IMR-90 (cell line): Measurements from ENCODE around the gene CAPNS2. TPM values are rescaled to one million over a fixed set of nuclear protein-coding genes. Genes with fewer than 3 reads are reported as not detected.

Source experiments
- ATAC-seq: fragments of 200-7000 bp; cut with Tn5 transposase; 2 replicates; pipeline ENCODE4 v1.9.1; 2020; ENCODE audit warnings: low read depth, mild to moderate bottlenecking, moderate library complexity
- BruUV-seq: library from RNA; stranded (reverse); fragments of 400-500 nt; replicated peaks from 2 replicates; lab custom pipeline; 2021; lab: Mats Ljungman, UMichigan
- CTCF ChIA-PET: fragments of 300-600 bp; formaldehyde crosslinking; extraction: SDS; loops from one replicate; lab custom pipeline; 2021; ENCODE audit warnings: antibody characterized with exemption; lab: Yijun Ruan, JAX
- POLR2A ChIA-PET: fragments of 300-600 bp; sonication (Branson Sonifier 250); formaldehyde crosslinking; loops from one replicate; lab custom pipeline; 2022; ENCODE audit warnings: antibody characterized with exemption; ENCODE audit not compliant: unreplicated experiment; lab: Charles Lee
- DNase-seq: peaks from one replicate; pipeline ENCODE4 v3.0.0; 2013
- H2AFZ ChIP-seq: replicated peaks from 2 replicates; pipeline ENCODE3; 2013; ENCODE audit warnings: low read length, mild to moderate bottlenecking; ENCODE audit not compliant: poor library complexity
- H2AK5ac ChIP-seq: 2 replicates; pipeline ENCODE4 v1.6.1; 2013; ENCODE audit warnings: low read depth, low read length, inconsistent platforms
- H2AK9ac ChIP-seq: replicated peaks from 2 replicates; pipeline ENCODE3; 2013; ENCODE audit warnings: mild to moderate bottlenecking, low read depth, low read length, moderate library complexity; ENCODE audit not compliant: poor library complexity
- H2BK120ac ChIP-seq: 2 replicates; pipeline ENCODE4 v1.6.1; 2013; ENCODE audit warnings: low read depth, low read length, inconsistent platforms
- H2BK15ac ChIP-seq: 3 replicates; pipeline ENCODE4 v1.6.1; 2013; ENCODE audit warnings: low read depth, low read length, inconsistent platforms
- H2BK20ac ChIP-seq: 2 replicates; pipeline ENCODE4 v1.6.1; 2013; ENCODE audit warnings: low read depth, mild to moderate bottlenecking, inconsistent platforms, low read length, moderate library complexity
- H2BK5ac ChIP-seq: 2 replicates; pipeline ENCODE4 v1.6.1; 2013; ENCODE audit warnings: mild to moderate bottlenecking, low read depth, low read length, inconsistent platforms; ENCODE audit not compliant: poor library complexity, severe bottlenecking
- H3K14ac ChIP-seq: replicated peaks from 2 replicates; pipeline ENCODE4 v1.6.1; 2013; ENCODE audit warnings: low read depth, low read length, inconsistent platforms
- H3K18ac ChIP-seq: 2 replicates; pipeline ENCODE4 v1.6.1; 2013; ENCODE audit warnings: low read depth, low read length, control low read depth
- H3K23ac ChIP-seq: 2 replicates; pipeline ENCODE4 v1.6.1; 2013; ENCODE audit warnings: low read depth, low read length, inconsistent platforms
- H3K27ac ChIP-seq: 2 replicates; pipeline ENCODE4 v1.5.1; 2013; ENCODE audit warnings: mild to moderate bottlenecking, control low read depth, low read length; ENCODE audit not compliant: insufficient read depth
- H3K27me3 ChIP-seq: 2 replicates; pipeline ENCODE4 v1.6.1; 2013; ENCODE audit warnings: low read length; ENCODE audit not compliant: control insufficient read depth, insufficient read depth
- H3K36me3 ChIP-seq: 2 replicates; pipeline ENCODE4 v1.6.1; 2013; ENCODE audit warnings: low read length, mixed read lengths; ENCODE audit not compliant: control insufficient read depth, insufficient read depth
- H3K4ac ChIP-seq: 2 replicates; pipeline ENCODE4 v1.6.1; 2013; ENCODE audit warnings: low read depth, low read length, inconsistent platforms
- H3K4me1 ChIP-seq: 2 replicates; pipeline ENCODE4 v1.6.1; 2013; ENCODE audit warnings: low read length, mixed read lengths; ENCODE audit not compliant: control insufficient read depth, insufficient read depth
- H3K4me2 ChIP-seq: 2 replicates; pipeline ENCODE4 v1.6.1; 2013; ENCODE audit warnings: low read depth, mild to moderate bottlenecking, control low read depth, low read length, moderate library complexity
- H3K4me3 ChIP-seq: 2 replicates; pipeline ENCODE4 v1.5.1; 2013; ENCODE audit warnings: low read depth, mild to moderate bottlenecking, control low read depth, low read length, moderate library complexity; ENCODE audit not compliant: insufficient read depth
- H3K56ac ChIP-seq: 2 replicates; pipeline ENCODE4 v1.6.1; 2013; ENCODE audit warnings: low read length, inconsistent platforms; ENCODE audit not compliant: insufficient read depth; ENCODE audit errors: extremely low read depth
- H3K79me1 ChIP-seq, 2 experiments: 2 replicates each; pipeline ENCODE4 v1.6.1; 2013; ENCODE audit warnings: low read length in 2 of 2, inconsistent platforms in 1 of 2, low read depth in 1 of 2
- H3K9ac ChIP-seq: 2 replicates; pipeline ENCODE4 v1.6.1; 2013; ENCODE audit warnings: low read depth, low read length, control low read depth
- H3K9me1 ChIP-seq: 2 replicates; pipeline ENCODE4 v1.6.1; 2013; ENCODE audit warnings: low read length, inconsistent platforms; ENCODE audit not compliant: insufficient read depth
- H3K9me3 ChIP-seq: 2 replicates; pipeline ENCODE4 v1.6.1; 2013; ENCODE audit warnings: low read length; ENCODE audit not compliant: control insufficient read depth, insufficient read depth
- H4K20me1 ChIP-seq: 2 replicates; pipeline ENCODE4 v1.6.1; 2013; ENCODE audit warnings: low read length, inconsistent platforms; ENCODE audit not compliant: insufficient read depth
- H4K5ac ChIP-seq: 2 replicates; pipeline ENCODE4 v1.6.1; 2013; ENCODE audit warnings: mild to moderate bottlenecking, low read depth, low read length, control low read depth
- H4K8ac ChIP-seq, 2 experiments: 2 replicates each; pipeline ENCODE4 v1.6.1; 2013; ENCODE audit warnings: low read depth in 2 of 2, low read length in 2 of 2, control low read depth in 1 of 2, inconsistent platforms in 1 of 2
- H4K91ac ChIP-seq: 2 replicates; pipeline ENCODE4 v1.6.1; 2013; ENCODE audit warnings: low read depth, low read length, inconsistent platforms; ENCODE audit not compliant: insufficient read depth
- BHLHE40 ChIP-seq: fragments of 150-350 bp; IDR thresholded peaks from 2 replicates; pipeline ENCODE4 v1.6.1; 2016; ENCODE audit warnings: mild to moderate bottlenecking, low read depth, low read length
- CEBPB ChIP-seq: IDR thresholded peaks from 2 replicates; pipeline ENCODE4 v1.6.1; 2012; ENCODE audit warnings: low read depth, low read length, improper control_type of control experiment
- CHD1 ChIP-seq: IDR thresholded peaks from 2 replicates; pipeline ENCODE4 v1.6.1; 2012; ENCODE audit warnings: low read depth, low read length, improper control_type of control experiment
- FOS ChIP-seq: fragments of 150-350 bp; IDR thresholded peaks from 2 replicates; pipeline ENCODE4 v1.6.1; 2016; ENCODE audit warnings: low read depth, low read length
- MAFK ChIP-seq: IDR thresholded peaks from 2 replicates; pipeline ENCODE4 v1.6.1; 2012; ENCODE audit warnings: low read depth, low read length, improper control_type of control experiment
- MAZ ChIP-seq: IDR thresholded peaks from 2 replicates; pipeline ENCODE4 v1.6.1; 2012; ENCODE audit warnings: low read depth, mild to moderate bottlenecking, low read length, improper control_type of control experiment, moderate library complexity, borderline replicate concordance
- MXI1 ChIP-seq: IDR thresholded peaks from 2 replicates; pipeline ENCODE4 v1.6.1; 2012; ENCODE audit warnings: low read depth, mild to moderate bottlenecking, low read length, moderate library complexity, borderline replicate concordance
- NFE2L2 ChIP-seq: fragments of 150-350 bp; IDR thresholded peaks from 2 replicates; pipeline ENCODE4 v1.6.1; 2016; ENCODE audit warnings: low read depth, mild to moderate bottlenecking, low read length
- POLR2A ChIP-seq: IDR thresholded peaks from 2 replicates; pipeline ENCODE4 v1.6.1; 2012; ENCODE audit warnings: mild to moderate bottlenecking, low read depth, low read length
- RAD21 ChIP-seq: IDR thresholded peaks from 2 replicates; pipeline ENCODE4 v1.6.1; 2012; ENCODE audit warnings: low read length, improper control_type of control experiment
- RCOR1 ChIP-seq: IDR thresholded peaks from 2 replicates; pipeline ENCODE4 v1.6.1; 2012; ENCODE audit warnings: mild to moderate bottlenecking, low read length, improper control_type of control experiment; ENCODE audit not compliant: insufficient replicate concordance
- RFX5 ChIP-seq: IDR thresholded peaks from 2 replicates; pipeline ENCODE4 v1.8.0; 2012; ENCODE audit warnings: low read depth, mild to moderate bottlenecking, low read length, moderate library complexity
- SMC3 ChIP-seq: fragments of 150-350 bp; IDR thresholded peaks from 2 replicates; pipeline ENCODE4 v1.6.1; 2016; ENCODE audit warnings: low read depth, mild to moderate bottlenecking, antibody characterized with exemption, low read length, moderate library complexity
- WGBS, 2 experiments: methylation state at CpG; one replicate each; pipeline versions ENCODE4 v1.1.5 to v1.1.7; 2013; ENCODE audit warnings: missing lambda C conversion rate in 2 of 2; ENCODE audit not compliant: insufficient read length in 1 of 2; ENCODE audit errors: extremely low coverage in 2 of 2; 5-methylcytosine and 5-hydroxymethylcytosine counted together
- dilution Hi-C: fragments of 300-500 bp; cut with HindIII; formaldehyde crosslinking; loops from one replicate; pipeline ENCODE4 v1.14.3; 2018; ENCODE audit warnings: low sequenced_read_pairs; ENCODE audit not compliant: unreplicated experiment
- in situ Hi-C: fragments of 300-500 bp; cut with MboI; formaldehyde crosslinking; loops from 3 replicates; pipeline ENCODE4 v1.14.3; 2019; ENCODE audit warnings: low sequenced_read_pairs, inconsistent platforms, mixed read lengths
- intact Hi-C: fragments of 100-400 bp; cut with micrococcal nuclease; formaldehyde crosslinking; loops from 2 replicates; pipeline ENCODE4 v1.10.0; 2022
- polyA plus RNA-seq, 3 experiments: library from polyadenylated mRNA; depleted of rRNA; stranded (reverse); fragments of >200 nt; gene quantifications; 2 replicates each; pipeline ENCODE4 v1.2.3, GENCODE V29; 2012; ENCODE audit warnings: low replicate concordance in 1 of 3
- total RNA-seq: library from RNA; depleted of rRNA; stranded (reverse); fragments of >200 nt; gene quantifications from 2 replicates; pipeline ENCODE4 v1.2.3, GENCODE V29; 2012
- TF ChIP-seq, protein P1 (sequence below): conservative IDR thresholded peaks from 2 replicates; pipeline ENCODE4 v1.5.1; 2012; ENCODE audit warnings: mild to moderate bottlenecking, low read depth, low read length, improper control_type of control experiment
- TF ChIP-seq, protein P2 (sequence below): fragments of 150-350 bp; IDR thresholded peaks from 2 replicates; pipeline ENCODE4 v1.6.1; 2016; ENCODE audit warnings: low read depth, mild to moderate bottlenecking, low read length, moderate library complexity, borderline replicate concordance
- TF ChIP-seq, protein P3 (sequence below): fragments of 150-350 bp; IDR thresholded peaks from 2 replicates; pipeline ENCODE4 v1.6.1; 2017; ENCODE audit warnings: mild to moderate bottlenecking, antibody characterized with exemption, low read length, low read depth

Gene CAPNS2
- total and polyA plus RNA-seq, 2 of the 4 experiments (the other 2 are of a cell fraction): 0.09 to 0.72 TPM

DNA sequence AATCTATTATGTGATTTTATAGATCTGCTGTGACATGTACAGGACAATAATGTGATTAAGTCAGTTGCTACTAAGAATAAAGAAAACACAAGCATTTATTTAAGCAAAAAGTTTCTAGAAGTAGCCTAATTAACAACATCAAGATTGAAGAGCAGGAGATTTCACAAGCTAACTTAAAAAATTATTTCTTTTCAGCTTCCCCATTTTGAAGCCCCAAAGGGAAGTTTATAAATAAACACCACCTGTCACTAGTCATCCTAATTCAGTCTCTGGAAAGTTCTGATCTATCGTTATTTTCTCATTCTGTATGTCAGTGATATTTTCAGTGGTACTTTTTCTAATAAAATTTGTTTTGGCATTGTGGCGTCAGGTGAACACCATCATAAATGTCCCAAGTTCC is 8.3 kb downstream of the CAPNS2 start:
- Histone ChIP-seq H4K91ac (no peak overlapping the region), H3K9me1 (no peaks in the 10 kb centered on the region), H2AFZ (no peak overlapping the region), H2BK120ac (no peak overlapping the region), H2BK5ac (no peak overlapping the region), H3K4me3 (no peak overlapping the region), H3K27me3 (no peaks in the 10 kb centered on the region), H3K56ac (no peak overlapping the region), H3K4me2 (no peak overlapping the region), H3K27ac (no peak overlapping the region), H2AK5ac (no peak overlapping the region), H4K8ac (no peak overlapping the region), H3K79me1 (no peaks in the 10 kb centered on the region), H3K18ac (no peak overlapping the region), H3K14ac (no peak overlapping the region), H2BK15ac (no peak overlapping the region), H4K5ac (no peak overlapping the region), H4K20me1 (no peaks in the 10 kb centered on the region), H3K9ac (no peak overlapping the region), H3K9me3 (no peaks in the 10 kb centered on the region), H3K4me1 (no peaks in the 10 kb centered on the region), H3K36me3 (peaks cover 3% of the 10 kb centered on the region), H2AK9ac (no peak overlapping the region), H3K23ac (no peak overlapping the region), H2BK20ac (no peak overlapping the region), H3K4ac (no peak overlapping the region)
- in situ Hi-C loops: no loop called here
- POLR2A ChIA-PET: no interaction called here
- no TSS peak for BruUV-seq
- TF ChIP-seq, protein P1, sequence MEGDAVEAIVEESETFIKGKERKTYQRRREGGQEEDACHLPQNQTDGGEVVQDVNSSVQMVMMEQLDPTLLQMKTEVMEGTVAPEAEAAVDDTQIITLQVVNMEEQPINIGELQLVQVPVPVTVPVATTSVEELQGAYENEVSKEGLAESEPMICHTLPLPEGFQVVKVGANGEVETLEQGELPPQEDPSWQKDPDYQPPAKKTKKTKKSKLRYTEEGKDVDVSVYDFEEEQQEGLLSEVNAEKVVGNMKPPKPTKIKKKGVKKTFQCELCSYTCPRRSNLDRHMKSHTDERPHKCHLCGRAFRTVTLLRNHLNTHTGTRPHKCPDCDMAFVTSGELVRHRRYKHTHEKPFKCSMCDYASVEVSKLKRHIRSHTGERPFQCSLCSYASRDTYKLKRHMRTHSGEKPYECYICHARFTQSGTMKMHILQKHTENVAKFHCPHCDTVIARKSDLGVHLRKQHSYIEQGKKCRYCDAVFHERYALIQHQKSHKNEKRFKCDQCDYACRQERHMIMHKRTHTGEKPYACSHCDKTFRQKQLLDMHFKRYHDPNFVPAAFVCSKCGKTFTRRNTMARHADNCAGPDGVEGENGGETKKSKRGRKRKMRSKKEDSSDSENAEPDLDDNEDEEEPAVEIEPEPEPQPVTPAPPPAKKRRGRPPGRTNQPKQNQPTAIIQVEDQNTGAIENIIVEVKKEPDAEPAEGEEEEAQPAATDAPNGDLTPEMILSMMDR: no peak
- TF ChIP-seq, protein P2, sequence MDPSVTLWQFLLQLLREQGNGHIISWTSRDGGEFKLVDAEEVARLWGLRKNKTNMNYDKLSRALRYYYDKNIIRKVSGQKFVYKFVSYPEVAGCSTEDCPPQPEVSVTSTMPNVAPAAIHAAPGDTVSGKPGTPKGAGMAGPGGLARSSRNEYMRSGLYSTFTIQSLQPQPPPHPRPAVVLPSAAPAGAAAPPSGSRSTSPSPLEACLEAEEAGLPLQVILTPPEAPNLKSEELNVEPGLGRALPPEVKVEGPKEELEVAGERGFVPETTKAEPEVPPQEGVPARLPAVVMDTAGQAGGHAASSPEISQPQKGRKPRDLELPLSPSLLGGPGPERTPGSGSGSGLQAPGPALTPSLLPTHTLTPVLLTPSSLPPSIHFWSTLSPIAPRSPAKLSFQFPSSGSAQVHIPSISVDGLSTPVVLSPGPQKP: no peak
- TF ChIP-seq, protein P3, sequence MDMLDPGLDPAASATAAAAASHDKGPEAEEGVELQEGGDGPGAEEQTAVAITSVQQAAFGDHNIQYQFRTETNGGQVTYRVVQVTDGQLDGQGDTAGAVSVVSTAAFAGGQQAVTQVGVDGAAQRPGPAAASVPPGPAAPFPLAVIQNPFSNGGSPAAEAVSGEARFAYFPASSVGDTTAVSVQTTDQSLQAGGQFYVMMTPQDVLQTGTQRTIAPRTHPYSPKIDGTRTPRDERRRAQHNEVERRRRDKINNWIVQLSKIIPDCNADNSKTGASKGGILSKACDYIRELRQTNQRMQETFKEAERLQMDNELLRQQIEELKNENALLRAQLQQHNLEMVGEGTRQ: no peak
- TF ChIP-seq CEBPB (no peak), FOS (no peak), SMC3 (no peak), MAFK (no peak), MAZ (no peak), RFX5 (no peak), POLR2A (no peak), RAD21 (no peak), CHD1 (no peak), MXI1 (no peak), BHLHE40 (no peak), RCOR1 (no peak), NFE2L2 (no peak)
- ATAC-seq: no peak
- no peak for DNase-seq
- intact Hi-C loops: no loop called here
- whole genome bisulfite sequencing, 2 experiments: no CpG with 5 or more reads among the region's 2 CpGs
- dilution Hi-C loops: no loop called here
- CTCF ChIA-PET: interaction anchor here (0.6 kb wide), 1 partner anchor 27 kb away, joined by 3 read pairs; no protein-coding TSS in a partner anchor
